ENCODE measurements around the gene LRMDA.

GRCh38 chr10:76303682-76304316 is 872.4 kb downstream of the LRMDA start:
- TF ChIP-seq, protein P1, sequence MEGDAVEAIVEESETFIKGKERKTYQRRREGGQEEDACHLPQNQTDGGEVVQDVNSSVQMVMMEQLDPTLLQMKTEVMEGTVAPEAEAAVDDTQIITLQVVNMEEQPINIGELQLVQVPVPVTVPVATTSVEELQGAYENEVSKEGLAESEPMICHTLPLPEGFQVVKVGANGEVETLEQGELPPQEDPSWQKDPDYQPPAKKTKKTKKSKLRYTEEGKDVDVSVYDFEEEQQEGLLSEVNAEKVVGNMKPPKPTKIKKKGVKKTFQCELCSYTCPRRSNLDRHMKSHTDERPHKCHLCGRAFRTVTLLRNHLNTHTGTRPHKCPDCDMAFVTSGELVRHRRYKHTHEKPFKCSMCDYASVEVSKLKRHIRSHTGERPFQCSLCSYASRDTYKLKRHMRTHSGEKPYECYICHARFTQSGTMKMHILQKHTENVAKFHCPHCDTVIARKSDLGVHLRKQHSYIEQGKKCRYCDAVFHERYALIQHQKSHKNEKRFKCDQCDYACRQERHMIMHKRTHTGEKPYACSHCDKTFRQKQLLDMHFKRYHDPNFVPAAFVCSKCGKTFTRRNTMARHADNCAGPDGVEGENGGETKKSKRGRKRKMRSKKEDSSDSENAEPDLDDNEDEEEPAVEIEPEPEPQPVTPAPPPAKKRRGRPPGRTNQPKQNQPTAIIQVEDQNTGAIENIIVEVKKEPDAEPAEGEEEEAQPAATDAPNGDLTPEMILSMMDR (IDR thresholded peaks at IDR 0.05), result peak; percentile 44
- TF ChIP-seq EP300 (IDR thresholded peaks at IDR 0.05) (no peak), POLR2AphosphoS2 (conservative IDR thresholded peaks at IDR 0.05; ENCODE audit: low read length) (no peak), SMC3 (IDR thresholded peaks at IDR 0.05) (peak; percentile 39), POLR2A (IDR thresholded peaks at IDR 0.05; ENCODE audit: low read length) (no peak), USF2 (IDR thresholded peaks at IDR 0.05) (no peak), RFX5 (IDR thresholded peaks at IDR 0.05) (no peak), JUN (IDR thresholded peaks at IDR 0.05) (no peak)

Data from A549 (cell line).